Right lobe of liver (tissue), 6 donors: ENCODE measurements around the gene RAB5B. TPM values are rescaled to one million over a fixed set of nuclear protein-coding genes. Genes with fewer than 3 reads are reported as not detected.
"Not testable (repeated sequence)": the region's sequence is repeated elsewhere in the genome, so short reads cannot be mapped to it uniquely, and the experiment has no call there.

Source experiments
- ATAC-seq, 4 donors: fragments of 200-7000 bp; cut with Tn5 transposase; one replicate each; pipeline ENCODE4 v1.9.1; 2020; ENCODE audit warnings: mild to moderate bottlenecking in 4 of 4, moderate library complexity in 4 of 4
- DNase-seq, 3 donors: peaks; one replicate each; pipeline ENCODE4 v3.0.0-alpha.2; 2020
- H3K27ac ChIP-seq, 3 donors: fragments of 200-600 bp; one replicate each; pipeline ENCODE4 v1.8.0; 2022
- H3K27me3 ChIP-seq, 2 donors: fragments of 200-600 bp; one replicate each; pipeline ENCODE4 v1.8.0; 2022
- H3K36me3 ChIP-seq, 4 donors: fragments of 200-600 bp; sonication (generic) in 1 of 4; one replicate each; pipeline versions ENCODE4 v1.5.1 to v1.8.0; 2017 to 2022; ENCODE audit warnings: control low read depth in 1 of 4
- H3K4me1 ChIP-seq, 4 donors: fragments of 200-600 bp; sonication (generic) in 1 of 4; one replicate each; pipeline versions ENCODE4 v1.5.1 to v1.8.0; 2017 to 2022; ENCODE audit warnings: control low read depth in 1 of 4
- H3K4me3 ChIP-seq, 3 donors: fragments of 200-600 bp; one replicate each; pipeline ENCODE4 v1.8.0; 2022
- H3K9me3 ChIP-seq, 4 donors: fragments of 200-600 bp; sonication (generic) in 1 of 4; one replicate each; pipeline versions ENCODE4 v1.5.1 to v1.8.0; 2017 to 2022; ENCODE audit warnings: control low read depth in 1 of 4
- POLR2A ChIP-seq: fragments of 450-650 bp; IDR thresholded peaks from one replicate; pipeline ENCODE4 v1.6.1; 2017; ENCODE audit warnings: antibody characterized with exemption, mild to moderate bottlenecking
- WGBS: methylation state at CpG from one replicate; pipeline ENCODE4 v1.1.6; 2018; ENCODE audit warnings: low coverage, low lambda C conversion rate; ENCODE audit not compliant: insufficient coverage; ENCODE audit errors: missing lambda C conversion rate; 5-methylcytosine and 5-hydroxymethylcytosine counted together
- intact Hi-C, 2 donors: fragments of 100-400 bp; cut with DNase I; formaldehyde crosslinking; loops; one replicate each; pipeline versions ENCODE4 v1.11.2 to v1.14.1; 2022
- total RNA-seq, 6 experiments: library from RNA; depleted of rRNA in 2 of 6; stranded (reverse); fragments of >200 nt in 2 of 6; fragmentation: NEBNext Ultra II Directional in 3 of 6; extraction: Animal tissue kit (Norgen Biotek cat#: 25700) in 3 of 6; gene quantifications; one replicate each; pipeline versions ENCODE4 v1.1.0 to v1.2.4, GENCODE V29; 2016 to 2023
- TF ChIP-seq, protein P1 (sequence below), 4 donors: fragments of 200-600 bp in 3 of 4; fragments of 450-650 bp in 1 of 4; IDR thresholded peaks; one replicate each; pipeline versions ENCODE4 v1.5.1 to v1.8.0; 2016 to 2022; ENCODE audit warnings: antibody characterized with exemption in 4 of 4, mild to moderate bottlenecking in 2 of 4
- donor health status: DM: no; HTN: yes; CAD: no.
- donor health status: DM: no; HTN: no; CAD: no.
- donor health status: DM: no; HTN: no; CAD: no.
- donor health status: DM: no; HTN: yes; CAD: no.
- donor health status: DM: no; HTN: yes; CAD: no.

Gene RAB5B
- total RNA-seq, 6 experiments from 2014 or later: 36.5 to 60.7 (median 51.6) TPM

DNA sequence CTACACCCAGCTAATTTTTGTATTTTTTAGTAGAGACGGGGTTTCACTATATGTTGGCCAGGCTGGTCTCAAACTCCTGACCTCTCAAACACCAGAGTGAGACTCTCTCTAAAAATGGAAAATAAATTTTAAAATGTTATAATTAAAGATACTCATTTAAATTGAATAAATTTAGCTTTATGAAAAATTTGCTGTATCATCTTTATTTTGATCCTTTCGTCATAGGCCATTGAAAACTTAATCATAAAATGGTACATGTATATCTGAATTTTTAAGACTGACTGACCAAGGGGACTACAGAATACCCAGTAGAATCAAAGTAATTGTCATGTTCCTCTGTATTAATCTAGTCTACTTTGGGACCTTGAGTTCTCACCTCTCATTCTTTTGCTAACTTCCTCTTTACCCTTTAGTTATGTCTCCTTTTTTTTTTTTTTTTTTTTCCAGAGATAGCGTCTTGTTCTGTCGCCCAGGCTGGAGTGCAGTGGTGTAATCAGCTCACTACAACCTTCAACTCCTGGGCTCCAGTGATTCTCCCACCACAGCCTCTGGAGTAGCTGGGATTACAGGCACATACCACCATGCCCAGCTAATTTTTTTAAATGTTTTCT, 9.5 kb downstream of the RAB5B start:
- Histone ChIP-seq H3K4me1 (no peaks in the 10 kb centered on the region), H3K27ac (no peak overlapping the region), H3K9me3 (no peaks in the 10 kb centered on the region), H3K4me3 (no peak overlapping the region), H3K27me3 (no peaks in the 10 kb centered on the region), H3K36me3 (peaks cover 0 to 38% (median 3%) of the 10 kb centered on the region in 4 donors)
- TF ChIP-seq POLR2A: no peak
- TF ChIP-seq, protein P1, sequence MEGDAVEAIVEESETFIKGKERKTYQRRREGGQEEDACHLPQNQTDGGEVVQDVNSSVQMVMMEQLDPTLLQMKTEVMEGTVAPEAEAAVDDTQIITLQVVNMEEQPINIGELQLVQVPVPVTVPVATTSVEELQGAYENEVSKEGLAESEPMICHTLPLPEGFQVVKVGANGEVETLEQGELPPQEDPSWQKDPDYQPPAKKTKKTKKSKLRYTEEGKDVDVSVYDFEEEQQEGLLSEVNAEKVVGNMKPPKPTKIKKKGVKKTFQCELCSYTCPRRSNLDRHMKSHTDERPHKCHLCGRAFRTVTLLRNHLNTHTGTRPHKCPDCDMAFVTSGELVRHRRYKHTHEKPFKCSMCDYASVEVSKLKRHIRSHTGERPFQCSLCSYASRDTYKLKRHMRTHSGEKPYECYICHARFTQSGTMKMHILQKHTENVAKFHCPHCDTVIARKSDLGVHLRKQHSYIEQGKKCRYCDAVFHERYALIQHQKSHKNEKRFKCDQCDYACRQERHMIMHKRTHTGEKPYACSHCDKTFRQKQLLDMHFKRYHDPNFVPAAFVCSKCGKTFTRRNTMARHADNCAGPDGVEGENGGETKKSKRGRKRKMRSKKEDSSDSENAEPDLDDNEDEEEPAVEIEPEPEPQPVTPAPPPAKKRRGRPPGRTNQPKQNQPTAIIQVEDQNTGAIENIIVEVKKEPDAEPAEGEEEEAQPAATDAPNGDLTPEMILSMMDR (IDR thresholded peaks at IDR 0.05): no peak
- 71% methylated on average over 4 of the region's 4 CpGs for WGBS
- intact Hi-C loops: no loop called here
- DNase-seq (no peak), ATAC-seq (no peak)

DNA sequence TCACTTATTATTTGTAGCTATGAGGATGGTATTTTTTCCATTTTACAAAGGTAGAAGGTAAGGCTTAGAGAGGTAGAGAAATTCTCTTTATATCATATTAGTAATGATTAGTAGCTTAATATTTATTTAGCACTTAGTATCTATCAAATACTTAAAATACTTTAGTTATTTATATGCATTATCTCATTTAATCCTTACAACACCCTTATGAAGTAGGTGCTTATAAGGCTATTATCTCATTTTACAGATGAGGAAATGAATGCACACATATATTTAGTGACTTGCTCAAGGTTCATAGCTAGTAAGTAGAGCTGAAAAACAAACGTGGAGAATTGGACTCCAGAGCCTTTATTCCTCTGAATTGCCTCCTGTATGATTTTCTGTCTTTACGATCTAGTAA, 11.0 kb downstream of the RAB5B start:
- TF ChIP-seq POLR2A: no peak
- TF ChIP-seq, protein P1 (IDR thresholded peaks at IDR 0.05): no peak
- 68% methylated on average over 2 of the region's 2 CpGs for WGBS
- intact Hi-C loops: no loop called here
- H3K27me3 ChIP-seq: no peaks in the 10 kb centered on the region
- H3K9me3 ChIP-seq: no peaks in the 10 kb centered on the region
- H3K4me3 ChIP-seq: no peak overlapping the region
- no peak for DNase-seq
- no peak overlapping the region for H3K27ac ChIP-seq
- peaks cover 0 to 52% (median 5%) of the 10 kb centered on the region in 4 donors for H3K36me3 ChIP-seq
- no peaks in the 10 kb centered on the region for H3K4me1 ChIP-seq
- no peak for ATAC-seq

DNA sequence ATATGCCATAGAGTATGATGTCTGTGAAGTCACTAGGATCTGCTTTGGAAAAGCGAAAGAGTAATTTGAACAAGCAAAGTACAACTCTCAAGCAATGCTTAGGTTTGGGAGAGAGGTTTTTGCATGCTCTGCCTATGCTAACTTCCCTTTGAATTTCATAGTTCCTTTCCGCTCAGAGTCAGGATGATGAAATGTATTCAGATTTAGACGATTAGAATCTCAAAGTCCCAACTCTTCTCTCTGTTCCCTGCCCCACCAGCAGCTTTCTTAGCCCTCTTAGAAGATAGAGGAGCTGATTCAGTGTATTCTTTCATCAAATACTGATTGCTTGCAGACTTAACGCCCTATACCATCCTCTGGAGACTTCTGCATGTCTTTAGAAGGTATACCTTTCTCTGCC, 11.5 kb downstream of the RAB5B start:
- no peaks in the 10 kb centered on the region for H3K27me3 ChIP-seq
- no peak overlapping the region for H3K27ac ChIP-seq
- no peaks in the 10 kb centered on the region for H3K4me1 ChIP-seq
- TF ChIP-seq, protein P1 (IDR thresholded peaks at IDR 0.05): no peak
- TF ChIP-seq POLR2A: no peak
- no peak overlapping the region for H3K4me3 ChIP-seq
- H3K36me3 ChIP-seq: peaks cover 0 to 57% (median 7%) of the 10 kb centered on the region in 4 donors
- intact Hi-C loops: no loop called here
- ATAC-seq (no peak), DNase-seq (no peak)
- 70% methylated on average over 4 of the region's 4 CpGs for WGBS
- H3K9me3 ChIP-seq: no peaks in the 10 kb centered on the region

DNA sequence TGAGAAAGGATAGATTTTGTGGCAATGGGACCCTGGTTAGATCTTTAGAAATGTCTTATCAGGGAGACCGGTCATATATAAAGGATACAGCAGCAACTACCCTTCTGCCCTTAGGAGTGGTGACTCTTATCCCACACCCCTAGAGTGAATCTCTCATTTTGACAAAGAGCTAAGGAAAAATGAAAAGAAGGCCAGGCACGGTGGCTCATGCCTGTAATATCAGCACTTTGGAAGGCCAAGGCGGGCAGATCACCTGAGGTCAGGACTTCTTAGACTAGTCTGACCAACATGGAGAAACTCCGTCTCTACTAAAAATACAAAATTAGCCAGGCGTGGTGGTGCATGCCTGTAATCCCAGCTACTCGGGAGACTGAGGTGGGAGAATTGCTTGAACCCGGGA, 12.1 kb downstream of the RAB5B start:
- H3K36me3 ChIP-seq: peaks cover 0 to 63% (median 13%) of the 10 kb centered on the region in 4 donors
- WGBS: 100% methylated on average over 2 of the region's 7 CpGs
- H3K27me3 ChIP-seq, ATAC-seq, intact Hi-C loops, H3K9me3 ChIP-seq, H3K4me1 ChIP-seq, DNase-seq, H3K4me3 ChIP-seq, H3K27ac ChIP-seq: not testable (repeated sequence)

DNA sequence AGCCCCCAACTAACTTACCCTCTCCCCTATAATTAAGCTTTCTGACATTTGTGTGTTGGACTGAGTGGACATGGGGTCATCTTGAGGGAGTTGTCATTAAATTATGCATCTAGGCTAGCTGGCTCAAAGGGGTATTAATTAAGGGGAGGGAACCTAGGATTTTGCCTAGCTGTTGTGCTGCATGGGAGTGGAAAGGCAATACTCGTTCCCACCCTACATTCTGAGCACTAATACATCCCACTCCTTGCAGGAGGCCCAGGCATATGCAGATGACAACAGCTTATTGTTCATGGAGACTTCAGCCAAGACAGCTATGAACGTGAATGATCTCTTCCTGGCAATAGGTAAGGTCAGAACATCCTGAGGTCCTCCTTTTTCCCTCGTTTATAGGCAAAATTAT, 17.2 kb downstream of the RAB5B start:
- Histone ChIP-seq H3K27ac (no peak overlapping the region), H3K36me3 (peaks cover 0 to 77% (median 26%) of the 10 kb centered on the region in 4 donors), H3K4me1 (peaks cover 0 to 16% (median 4%) of the 10 kb centered on the region in 4 donors), H3K4me3 (no peak overlapping the region), H3K9me3 (no peaks in the 10 kb centered on the region), H3K27me3 (no peaks in the 10 kb centered on the region)
- intact Hi-C loops: loop anchor here in 1 of 2 donors (10.0 kb wide), 1 partner anchor 54 kb away; the partner anchor contains the start of gene RPS26
- no peak for ATAC-seq
- WGBS: 61% methylated on average over 2 of the region's 3 CpGs
- no peak for DNase-seq
- TF ChIP-seq, protein P1 (IDR thresholded peaks at IDR 0.05): no peak
- no peak for TF ChIP-seq POLR2A
